GM12878 (cell line): ENCODE results near the gene CARM1. TPM values are rescaled to one million over a fixed set of nuclear protein-coding genes. Genes with fewer than 3 reads are reported as not detected.
"Not testable (repeated sequence)": the region's sequence is repeated elsewhere in the genome, so short reads cannot be mapped to it uniquely, and the experiment has no call there.

Experiments used
- ATAC-seq: fragments of 200-7000 bp; cut with Tn5 transposase; 3 replicates; pipeline ENCODE4 v1.9.1; 2020; ENCODE audit warnings: mild to moderate bottlenecking, moderate library complexity
- BruUV-seq: library from RNA; stranded (reverse); fragments of 400-500 nt; replicated peaks from 2 replicates; lab custom pipeline; 2021; lab: Mats Ljungman, UMichigan
- CTCF ChIA-PET: fragments of 300-600 bp; sonication (Branson Sonifier 250); formaldehyde crosslinking; extraction: SDS; loops from one replicate; lab custom pipeline; 2021; ENCODE audit warnings: inconsistent platforms; lab: Yijun Ruan, JAX
- POLR2A ChIA-PET: fragments of 350-600 bp; formaldehyde crosslinking; extraction: SDS; loops from one replicate; lab custom pipeline; 2021; ENCODE audit warnings: inconsistent platforms; lab: Charles Lee
- RAD21 ChIA-PET: fragments of 300-600 bp; sonication (Branson Sonifier 250); formaldehyde crosslinking; loops from one replicate; lab custom pipeline; 2023; ENCODE audit warnings: antibody characterized with exemption; ENCODE audit not compliant: unreplicated experiment; lab: Charles Lee
- SMC1A ChIA-PET: fragments of 300-600 bp; sonication (Branson Sonifier 250); formaldehyde crosslinking; loops from one replicate; lab custom pipeline; 2023; ENCODE audit not compliant: unreplicated experiment, uncharacterized antibody; lab: Charles Lee
- DNase-seq: peaks from one replicate; pipeline ENCODE4 v3.0.0-alpha.2; 2011; ENCODE audit warnings: low read depth, low spot score
- FAIRE-seq: peaks from 3 replicates; lab custom pipeline; 2011; peaks lifted over from hg19 to GRCh38; lab: Jason Lieb, UNC
- H2AFZ ChIP-seq: 2 replicates; pipeline ENCODE4 v1.6.0; 2011; ENCODE audit warnings: low read depth, low read length, control low read depth; ENCODE audit not compliant: control insufficient read depth
- H3K27ac ChIP-seq: 2 replicates; pipeline ENCODE4 v1.5.1; 2011; ENCODE audit warnings: control low read depth; ENCODE audit not compliant: control insufficient read depth, insufficient read depth
- H3K27me3 ChIP-seq, 2 experiments: replicated peaks in 1 of 2; 2 replicates each; pipeline versions ENCODE4 v1.6.0 to v1.6.1; 2011; ENCODE audit warnings: low read length in 1 of 2; ENCODE audit not compliant: control insufficient read depth in 2 of 2, insufficient read depth in 2 of 2
- H3K36me3 ChIP-seq, 2 experiments: 2 replicates each; pipeline ENCODE4 v1.5.1; 2011; ENCODE audit warnings: low read length in 1 of 2; ENCODE audit not compliant: control insufficient read depth in 2 of 2, insufficient read depth in 2 of 2
- H3K4me1 ChIP-seq: 2 replicates; pipeline ENCODE4 v1.6.1; 2011; ENCODE audit warnings: mild to moderate bottlenecking, low read length, moderate library complexity, mixed read lengths; ENCODE audit not compliant: control insufficient read depth, insufficient read depth
- H3K4me2 ChIP-seq: 2 replicates; pipeline ENCODE4 v1.6.0; 2011; ENCODE audit warnings: control low read depth; ENCODE audit not compliant: control insufficient read depth, insufficient read depth
- H3K4me3 ChIP-seq: fragments of 200-600 bp; sonication (generic); 2 replicates; pipeline ENCODE4 v1.5.1; 2016
- H3K79me2 ChIP-seq: 2 replicates; pipeline ENCODE4 v1.6.0; 2011; ENCODE audit warnings: low read length; ENCODE audit not compliant: control insufficient read depth, insufficient read depth
- H3K9ac ChIP-seq: 2 replicates; pipeline ENCODE4 v1.8.0; 2011; ENCODE audit warnings: low read length, control low read depth, mixed read lengths; ENCODE audit not compliant: control insufficient read depth, insufficient read depth
- H3K9me3 ChIP-seq: replicated peaks from 3 replicates; pipeline ENCODE4 v1.5.1; 2011; ENCODE audit warnings: mild to moderate bottlenecking, low read length; ENCODE audit not compliant: control insufficient read depth, insufficient read depth
- H4K20me1 ChIP-seq: 2 replicates; pipeline ENCODE4 v1.6.0; 2011; ENCODE audit not compliant: control insufficient read depth, insufficient read depth
- MTA3 ChIP-seq: IDR thresholded peaks from 2 replicates; pipeline ENCODE4 v1.6.1; 2012; ENCODE audit warnings: low read length, inconsistent platforms, borderline replicate concordance
- SMARCA5 ChIP-seq: fragments of 450-650 bp; IDR thresholded peaks from 2 replicates; pipeline ENCODE4 v1.6.1; 2017; ENCODE audit warnings: mild to moderate bottlenecking
- WGBS: methylation state at CpG from one replicate; pipeline ENCODE4 v1.1.6; 2016; ENCODE audit warnings: low lambda C conversion rate; ENCODE audit not compliant: insufficient replicate concordance, insufficient coverage; ENCODE audit errors: missing lambda C conversion rate; 5-methylcytosine and 5-hydroxymethylcytosine counted together
- in situ Hi-C: fragments of 300-500 bp; cut with MboI; formaldehyde crosslinking; loops from 9 replicates; pipeline ENCODE4 v1.14.3; 2018; ENCODE audit warnings: mixed read lengths
- intact Hi-C: fragments of 100-400 bp; cut with micrococcal nuclease; formaldehyde crosslinking; loops from one replicate; pipeline ENCODE4 v1.14.2; 2022; ENCODE audit not compliant: unreplicated experiment
- polyA plus RNA-seq, 11 experiments: library from polyadenylated mRNA; depleted of rRNA in 4 of 11; unstranded in 6 of 11; stranded (reverse) in 5 of 11; fragments of >200 nt; fragmentation: Nextera tagmentation in 4 of 11; fragmentation: Illumina TruSeq in 1 of 11; extraction: Ambion mirVana in 4 of 11; extraction: Trizol in 1 of 11; gene quantifications; 1 replicate in 1 of 11; 2 replicates in 10 of 11; pipeline versions ENCODE4 v1.2.1 to v1.2.3, GENCODE V29; 2011 to 2016; ENCODE audit warnings: inconsistent platforms in 2 of 11, missing spikeins in 2 of 11, low read depth in 1 of 11
- total RNA-seq, 4 experiments: library from RNA; depleted of rRNA in 3 of 4; stranded (reverse); fragments of >200 nt in 3 of 4; fragmentation: Illumina TruSeq in 1 of 4; extraction: Trizol in 1 of 4; gene quantifications; 2 replicates each; pipeline versions ENCODE4 v1.2.1 to v1.2.3, GENCODE V29; 2013 to 2021

The CARM1 gene
- total and polyA plus RNA-seq, 10 of the 15 experiments (the other 5 are each of a cell fraction or from before 2014, with no cell fraction given): 0.45 to 116 (median 39.7) TPM

DNA sequence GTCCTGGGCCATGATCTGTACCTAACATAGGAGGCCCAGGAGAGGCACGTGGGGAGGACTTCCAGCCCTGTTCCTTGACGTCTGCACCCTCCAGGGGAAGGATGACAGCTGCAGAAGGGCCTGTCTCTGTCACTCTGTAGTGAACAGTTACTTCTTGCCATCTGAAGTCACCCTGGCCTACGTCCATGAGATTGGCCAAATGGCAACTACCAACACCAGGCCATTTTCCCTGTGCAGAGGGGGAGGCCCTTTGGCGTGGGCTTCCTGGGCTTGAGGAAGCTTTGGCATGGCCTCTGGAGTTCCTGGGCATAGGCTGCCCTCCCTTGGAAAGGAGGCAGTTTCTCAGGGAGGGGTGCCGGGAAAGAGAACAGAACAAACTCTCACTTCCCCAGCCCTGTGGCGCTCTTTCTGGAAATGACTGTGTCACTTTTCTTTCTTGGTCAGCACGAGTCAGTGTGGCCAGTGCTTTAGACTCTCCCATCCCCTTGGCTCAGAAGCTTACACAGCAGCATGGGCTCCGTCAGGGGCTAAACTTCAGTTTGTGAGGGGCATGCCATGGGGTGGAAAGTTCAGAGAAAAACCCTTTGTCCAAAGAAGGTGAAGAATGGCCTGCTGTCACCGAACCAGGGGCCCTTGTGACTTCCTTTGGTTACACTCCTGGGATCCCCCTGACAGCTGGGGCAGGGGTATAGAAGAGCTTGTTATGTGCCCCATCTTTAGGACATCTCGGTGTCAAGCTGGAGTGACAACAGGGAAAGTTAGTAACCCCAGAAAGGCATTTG lies 5.3 kb downstream of the CARM1 start (continued):
- TF ChIP-seq MTA3: 0 out of 2 replicates have a peak, but pooled peaks have one; percentile 42

DNA sequence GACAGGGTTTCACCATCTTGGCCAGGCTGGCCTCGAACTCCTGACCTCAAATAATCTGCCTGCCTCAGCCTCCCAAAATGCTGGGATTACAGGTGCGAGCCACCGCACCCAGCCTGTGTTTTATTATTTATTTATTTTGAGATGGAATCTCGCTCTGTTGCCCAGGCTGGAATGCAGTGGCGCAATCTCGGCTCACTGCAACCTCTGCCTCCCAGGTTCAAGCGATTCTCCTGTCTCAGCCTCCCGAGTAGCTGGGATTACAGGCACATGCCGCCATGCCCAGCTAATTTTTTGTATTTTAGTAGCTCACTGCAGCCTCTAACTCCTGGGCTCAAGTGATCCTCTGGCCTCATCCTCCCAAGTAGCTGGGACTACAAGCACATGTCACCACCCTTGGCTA lies 6.3 kb downstream of the CARM1 start:
- Histone ChIP-seq H3K9ac (peak overlapping the region; percentile 77), H3K27ac (peak overlapping the region; percentile 97), H3K79me2 (peaks cover 90% of the 10 kb centered on the region), H3K4me3 (peak overlapping the region; percentile 60), H3K4me1 (peaks cover 57% of the 10 kb centered on the region), H3K36me3 (peaks cover 5 to 10% of the 10 kb centered on the region in 2 experiments), H3K4me2 (peak overlapping the region; percentile 100)
- CTCF ChIA-PET: interaction anchor here (0.7 to 3.5 kb wide), 9 partner anchors 10 to 167 kb away, joined by 3 to 20 read pairs (median 4); partner anchors contain the start of gene DNM2
- H2AFZ ChIP-seq, H4K20me1 ChIP-seq, DNase-seq, BruUV-seq, ATAC-seq, H3K27me3 ChIP-seq, in situ Hi-C loops, H3K9me3 ChIP-seq, FAIRE-seq: not testable (repeated sequence)
- SMC1A ChIA-PET: interaction anchor here (1.5 to 2.8 kb wide), 6 partner anchors 8 to 160 kb away, joined by 3 to 14 read pairs (median 7); partner anchors contain the start of gene DNM2
- intact Hi-C loops: loop anchor here (2.0 to 10.0 kb wide), 3 partner anchors 51 to 687 kb away; partner anchors contain the start of genes TIMM29 and YIPF2
- RAD21 ChIA-PET: interaction anchor here (0.8 to 3.4 kb wide), 8 partner anchors 9 to 91 kb away, joined by 3 to 25 read pairs (median 3); no protein-coding TSS in a partner anchor
- 76% methylated on average over 9 of the region's 9 CpGs for WGBS
- POLR2A ChIA-PET: interaction anchor here (0.5 to 1.2 kb wide), 7 partner anchors 11 to 1057 kb away, joined by 3 to 9 read pairs (median 4); partner anchors contain the start of genes DNM2 and TYK2
- TF ChIP-seq SMARCA5: 0 out of 2 replicates have a peak, but pooled peaks have one; percentile 8
